HEK293T (cell line): ENCODE results near the gene PITPNB.

ENCODE experiments used
- CTCF ChIA-PET: fragments of 350-600 bp; formaldehyde crosslinking; extraction: SDS; loops from one replicate; lab custom pipeline; 2021; ENCODE audit warnings: antibody characterized with exemption, inconsistent platforms; lab: Yijun Ruan, JAX
- POLR2A ChIA-PET: fragments of 350-600 bp; formaldehyde crosslinking; extraction: SDS; loops from one replicate; lab custom pipeline; 2020; ENCODE audit warnings: antibody characterized with exemption, inconsistent platforms; lab: Yijun Ruan, JAX
- DNase-seq: peaks from one replicate; pipeline ENCODE4 v3.0.0; 2012; ENCODE audit warnings: mixed read lengths; ENCODE audit errors: extremely low spot score
- ARNT ChIP-seq: fragments of 450-650 bp; IDR thresholded peaks from 2 replicates; pipeline ENCODE4 v1.6.1; 2017; ENCODE audit warnings: mild to moderate bottlenecking
- BHLHE40 ChIP-seq: fragments of 450-650 bp; IDR thresholded peaks from 2 replicates; pipeline ENCODE4 v1.6.1; 2016; ENCODE audit warnings: mild to moderate bottlenecking, moderate library complexity, borderline replicate concordance
- CTBP1 ChIP-seq: fragments of 450-650 bp; IDR thresholded peaks from 2 replicates; pipeline ENCODE4 v1.6.1; 2016; ENCODE audit warnings: borderline replicate concordance
- ELF4 ChIP-seq: fragments of 450-650 bp; IDR thresholded peaks from 2 replicates; pipeline ENCODE4 v1.6.1; 2017; ENCODE audit warnings: antibody characterized with exemption
- FOXA1 ChIP-seq: fragments of 450-650 bp; IDR thresholded peaks from 2 replicates; pipeline ENCODE4 v1.6.1; 2016; ENCODE audit warnings: mild to moderate bottlenecking
- FOXK2 ChIP-seq: fragments of 450-650 bp; IDR thresholded peaks from 2 replicates; pipeline ENCODE4 v1.6.1; 2016; ENCODE audit warnings: mild to moderate bottlenecking
- FOXM1 ChIP-seq: fragments of 450-650 bp; IDR thresholded peaks from 2 replicates; pipeline ENCODE4 v1.6.1; 2017; ENCODE audit warnings: mild to moderate bottlenecking, borderline replicate concordance
- HDGF ChIP-seq: fragments of 450-650 bp; IDR thresholded peaks from 2 replicates; pipeline ENCODE4 v1.6.1; 2017; ENCODE audit warnings: antibody characterized with exemption, borderline replicate concordance
- L3MBTL2 ChIP-seq: fragments of 450-650 bp; conservative IDR thresholded peaks from 2 replicates; pipeline ENCODE4 v1.6.1; 2016; ENCODE audit warnings: mild to moderate bottlenecking
- LEF1 ChIP-seq: fragments of 450-650 bp; IDR thresholded peaks from 2 replicates; pipeline ENCODE4 v1.6.1; 2017; ENCODE audit warnings: mild to moderate bottlenecking, borderline replicate concordance
- NFRKB ChIP-seq: fragments of 450-650 bp; IDR thresholded peaks from 2 replicates; pipeline ENCODE4 v1.6.1; 2016; ENCODE audit warnings: mild to moderate bottlenecking, moderate library complexity
- PKNOX1 ChIP-seq: fragments of 450-650 bp; IDR thresholded peaks from 2 replicates; pipeline ENCODE4 v1.6.1; 2016
- SP1 ChIP-seq: fragments of 450-650 bp; IDR thresholded peaks from 2 replicates; pipeline ENCODE4 v1.6.1; 2017
- SUZ12 ChIP-seq: fragments of 450-650 bp; IDR thresholded peaks from 2 replicates; pipeline ENCODE4 v1.6.1; 2016; ENCODE audit warnings: mild to moderate bottlenecking
- TARDBP ChIP-seq: fragments of 450-650 bp; IDR thresholded peaks from 2 replicates; pipeline ENCODE4 v1.6.1; 2016
- ZNF384 ChIP-seq: fragments of 450-650 bp; IDR thresholded peaks from 2 replicates; pipeline ENCODE4 v1.6.1; 2016

Gene PITPNB

GRCh38 chr22:27865496-27865895 lies 53.6 kb downstream of the PITPNB start:
- CTCF ChIA-PET, result no interaction called here
- no peak for DNase-seq
- TF ChIP-seq ARNT (no peak), ZNF384 (no peak), L3MBTL2 (no peak), CTBP1 (no peak), FOXA1 (no peak), LEF1 (no peak), TARDBP (no peak), BHLHE40 (no peak), FOXM1 (no peak), SUZ12 (no peak), NFRKB (no peak), ELF4 (no peak), HDGF (no peak), FOXK2 (no peak), SP1 (no peak), PKNOX1 (no peak)
- POLR2A ChIA-PET, result no interaction called here

DNA sequence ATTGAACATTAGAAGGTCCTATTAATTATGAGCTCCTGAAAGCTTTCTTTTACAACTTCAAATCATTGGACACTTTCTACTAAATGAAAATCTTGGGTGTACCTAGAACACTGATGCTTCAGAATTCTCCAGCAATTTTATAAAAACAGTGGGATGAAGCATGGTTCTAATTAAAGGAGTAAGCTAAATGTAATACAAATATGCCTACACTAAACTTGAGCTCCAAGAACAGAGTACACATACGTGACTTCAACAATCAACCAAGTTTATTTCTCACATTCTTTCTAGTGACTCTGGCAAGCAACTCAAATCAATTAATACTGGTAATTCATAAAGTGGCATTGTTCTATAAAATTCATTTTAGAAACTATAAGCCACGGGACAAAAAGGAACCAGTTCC lies 55.5 kb downstream of the PITPNB start:
- TF ChIP-seq LEF1 (no peak), SP1 (no peak), FOXM1 (no peak), FOXK2 (no peak), ARNT (no peak), FOXA1 (no peak), BHLHE40 (no peak), TARDBP (no peak)
- CTCF ChIA-PET, result no interaction called here
- no peak for DNase-seq
- POLR2A ChIA-PET, result no interaction called here

DNA sequence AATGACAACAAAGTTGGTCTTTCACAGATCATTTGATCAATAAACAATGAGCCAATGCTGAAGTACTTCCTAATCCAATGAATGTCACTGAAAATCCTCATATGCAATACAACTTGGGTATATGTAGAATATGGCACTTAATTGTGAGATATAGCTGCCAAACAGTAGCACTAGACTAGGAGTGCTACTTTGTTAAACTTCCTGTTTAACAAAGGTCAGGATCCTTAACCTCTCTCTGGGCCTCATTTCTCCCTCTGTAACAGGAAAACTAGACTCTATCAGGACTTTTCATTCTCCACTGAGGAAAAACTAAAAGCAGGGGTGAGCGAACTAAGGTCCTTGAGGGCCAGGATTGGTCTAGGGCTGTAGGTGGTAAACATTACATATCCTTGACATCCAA lies 56.1 kb downstream of the PITPNB start:
- TF ChIP-seq ELF4 (no peak), FOXK2 (no peak), FOXM1 (no peak), ARNT (no peak), NFRKB (no peak), SP1 (no peak), BHLHE40 (no peak), HDGF (no peak), TARDBP (no peak), CTBP1 (no peak), ZNF384 (no peak), PKNOX1 (no peak), SUZ12 (no peak)
- ChIA-PET POLR2A (no interaction called here), CTCF (no interaction called here)
- DNase-seq, result no peak

DNA sequence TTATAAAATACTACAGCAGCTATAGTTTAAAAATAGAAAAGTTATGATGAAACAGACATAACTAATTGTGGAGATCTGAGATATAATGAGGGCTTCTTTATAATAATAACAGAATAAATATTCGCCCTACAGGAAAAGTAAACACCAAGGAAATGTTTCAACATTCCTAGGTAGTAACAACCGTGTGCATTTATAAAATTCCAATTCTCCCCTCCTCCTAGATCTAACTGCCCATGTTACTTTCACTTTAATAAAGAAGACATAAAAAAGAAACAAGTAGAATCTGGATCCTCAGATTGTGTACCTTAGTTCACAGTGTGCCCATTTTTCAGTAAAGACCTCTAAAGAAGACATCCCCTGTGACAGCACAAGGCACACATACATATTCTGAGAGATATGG lies 59.7 kb downstream of the PITPNB start:
- TF ChIP-seq ARNT (no peak), CTBP1 (no peak), LEF1 (no peak), ELF4 (no peak), SP1 (no peak), BHLHE40 (no peak), TARDBP (no peak), HDGF (no peak), SUZ12 (no peak), PKNOX1 (no peak), FOXK2 (no peak), L3MBTL2 (no peak), FOXM1 (no peak)
- DNase-seq, result no peak
- ChIA-PET POLR2A (no interaction called here), CTCF (no interaction called here)

- TF ChIP-seq LEF1 (no peak), FOXM1 (no peak), BHLHE40 (no peak), ELF4 (no peak), SUZ12 (no peak), ZNF384 (no peak), SP1 (no peak)
- CTCF ChIA-PET, result no interaction called here
- no peak for DNase-seq
- POLR2A ChIA-PET, result no interaction called here
These were observed 60.4 kb downstream of the PITPNB start for GRCh38 chr22:27858626-27859025.

- no peak for DNase-seq
- no peak for TF ChIP-seq CTBP1
- no peak for TF ChIP-seq SUZ12
- TF ChIP-seq TARDBP, result no peak
- TF ChIP-seq ELF4, result no peak
- no peak for TF ChIP-seq NFRKB
- no peak for TF ChIP-seq L3MBTL2
- TF ChIP-seq LEF1, result no peak
- ChIA-PET POLR2A (no interaction called here), CTCF (no interaction called here)
These were observed 61.6 kb downstream of the PITPNB start for GRCh38 chr22:27857443-27857842.

DNA sequence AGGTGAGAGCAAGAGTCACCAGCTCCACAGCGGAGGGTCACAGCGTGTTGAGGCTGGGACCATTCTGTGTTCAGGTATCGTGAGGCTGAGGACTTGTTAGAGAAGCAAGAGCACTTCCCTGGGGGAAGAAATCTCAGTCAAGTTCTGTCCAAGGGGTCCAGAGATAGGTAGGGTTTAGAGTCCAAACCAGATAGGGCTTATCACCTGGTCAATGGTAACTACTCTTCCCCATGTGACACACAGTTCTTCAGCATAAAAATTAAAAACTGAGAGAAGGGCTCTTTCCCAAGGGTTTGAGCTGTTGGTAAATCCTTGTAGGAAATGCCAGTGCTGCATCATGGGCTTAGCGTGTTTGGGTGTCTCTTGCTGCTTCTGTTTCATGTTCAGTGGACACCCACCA lies 62.7 kb downstream of the PITPNB start:
- ChIA-PET POLR2A (no interaction called here), CTCF (no interaction called here)
- no peak for DNase-seq

More for the DNA sequence above, 62.7 kb downstream of the PITPNB start:
- TF ChIP-seq FOXK2, result no peak
